ENCODE results near the gene TGFBR1.
"Not testable (repeated sequence)": the region's sequence is repeated elsewhere in the genome, so short reads cannot be mapped to it uniquely, and the experiment has no call there.

Gene TGFBR1

DNA sequence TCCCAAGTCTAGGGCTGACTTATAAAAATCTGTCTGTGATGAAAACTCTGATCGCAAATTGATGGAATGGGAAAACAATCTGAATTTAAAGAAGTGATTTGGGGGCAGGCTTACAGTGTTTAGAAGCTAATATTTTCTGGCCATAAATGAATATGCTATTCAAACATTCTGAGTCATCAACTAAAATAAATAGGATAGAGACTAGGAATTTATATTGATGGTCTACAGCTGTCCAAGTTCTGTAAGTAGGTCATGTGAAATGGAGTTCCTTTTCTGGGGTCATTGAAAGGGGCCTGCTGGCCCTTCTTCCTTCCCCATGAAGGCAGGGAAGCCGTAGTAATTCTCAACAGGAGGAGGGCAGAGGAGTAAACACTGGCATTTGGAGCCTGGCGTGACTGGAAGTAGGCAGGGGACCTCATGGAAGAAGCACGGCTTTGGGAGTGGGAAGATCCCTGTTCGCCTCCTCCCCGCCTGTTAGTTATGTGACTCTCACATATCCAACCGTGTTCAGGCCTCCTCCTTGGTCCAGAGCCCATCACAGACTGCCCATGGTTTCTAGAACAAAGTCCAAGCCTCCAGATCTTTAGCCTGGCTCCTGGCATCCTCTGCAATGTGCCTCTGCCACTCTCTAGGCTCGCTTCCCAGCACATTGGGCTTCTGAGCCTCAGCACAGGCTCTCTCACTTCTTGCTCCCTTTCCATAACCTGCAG lies 85.1 kb downstream of the TGFBR1 start:
- no peak for DNase-seq (ENCODE audit: low spot score)
- no peak for TF ChIP-seq CTCF (IDR thresholded peaks at IDR 0.05; ENCODE audit: extremely low read depth, missing control alignments)

GRCh38 chr9:99190597-99191283 lies 85.8 kb downstream of the TGFBR1 start:
- DNase-seq (ENCODE audit: low spot score), result no peak
- no peak for TF ChIP-seq CTCF (IDR thresholded peaks at IDR 0.05; ENCODE audit: extremely low read depth, missing control alignments)

GRCh38 chr9:99192786-99193465 lies 88.0 kb downstream of the TGFBR1 start:
- DNase-seq (ENCODE audit: low spot score), result no peak
- TF ChIP-seq CTCF (IDR thresholded peaks at IDR 0.05; ENCODE audit: extremely low read depth, missing control alignments), result no peak

DNA sequence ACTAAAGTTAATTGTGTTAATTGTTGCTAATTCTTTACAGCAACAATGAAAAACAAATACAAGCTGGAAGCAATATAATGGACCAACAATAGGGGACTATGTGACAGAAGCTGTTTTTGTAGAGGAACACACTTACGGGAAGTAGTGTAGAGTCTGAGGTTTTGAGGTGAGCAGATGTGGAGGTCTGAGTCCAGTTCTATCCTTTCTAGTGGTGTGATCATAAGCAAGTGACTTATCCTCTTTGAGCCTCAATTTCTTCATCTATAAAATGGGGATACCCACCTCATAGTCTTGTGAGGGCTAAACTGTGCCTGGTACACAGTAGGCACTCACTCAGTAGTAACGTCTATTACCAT lies 88.5 kb downstream of the TGFBR1 start:
- no peak for TF ChIP-seq CTCF (IDR thresholded peaks at IDR 0.05; ENCODE audit: extremely low read depth, missing control alignments)
- DNase-seq (ENCODE audit: low spot score), result no peak

DNA sequence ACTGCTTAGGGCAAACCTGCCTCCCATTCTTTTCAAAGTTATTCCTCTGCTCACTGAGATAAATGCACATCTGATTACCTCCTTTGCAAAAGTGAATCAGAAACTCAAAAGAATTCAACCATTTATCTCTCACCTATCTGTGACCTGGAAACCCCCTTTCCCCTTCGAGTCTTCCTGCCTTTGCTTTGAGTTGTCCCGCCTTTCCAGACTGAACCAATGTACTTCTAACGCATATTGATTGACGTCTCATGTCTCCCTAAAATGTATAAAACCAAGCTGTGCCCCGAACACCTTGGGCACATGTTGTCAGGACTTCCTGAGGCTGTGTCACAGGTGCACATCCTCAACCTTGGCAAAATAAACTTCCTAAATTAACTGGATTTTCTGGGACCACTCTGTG lies 91.6 kb downstream of the TGFBR1 start:
- DNase-seq (ENCODE audit: low spot score), result not testable (repeated sequence)

GRCh38 chr9:99197124-99197630 lies 92.3 kb downstream of the TGFBR1 start:
- no peak for DNase-seq (ENCODE audit: low spot score)
- no peak for TF ChIP-seq CTCF (IDR thresholded peaks at IDR 0.05; ENCODE audit: extremely low read depth, missing control alignments)

GRCh38 chr9:99197987-99198386 lies 93.1 kb downstream of the TGFBR1 start:
- DNase-seq (ENCODE audit: low spot score), result no peak
- no peak for TF ChIP-seq CTCF (IDR thresholded peaks at IDR 0.05; ENCODE audit: extremely low read depth, missing control alignments)

Measured in GM20000 (cell line).